Lung microvascular endothelial cell (primary cell): ENCODE measurements around the gene C6orf47. TPM values are rescaled to one million over a fixed set of nuclear protein-coding genes. Genes with fewer than 3 reads are reported as not detected.

ENCODE experiments used
- DNase-seq, 2 donors: peaks; one replicate each; pipeline versions ENCODE4 v3.0.0 to v3.0.0-alpha.2; 2010; ENCODE audit warnings: low read depth in 2 of 2
- total RNA-seq: library from RNA; depleted of rRNA; stranded (reverse); fragments of >200 nt; gene quantifications from 2 replicates; pipeline ENCODE4 v1.2.1, GENCODE V29; 2014

C6orf47 gene
- total RNA-seq, 1 donor from 2014 or later = 24.0 TPM

- DNase-seq = no peak
These were observed 23.6 kb downstream of the C6orf47 start for GRCh38 chr6:31636698-31637596.

- no peak for DNase-seq
These were observed 25.5 kb downstream of the C6orf47 start for GRCh38 chr6:31634969-31635575.

GRCh38 chr6:31634131-31634530, 26.4 kb downstream of the C6orf47 start:
- DNase-seq = no peak

- no peak for DNase-seq
These were observed 27.1 kb downstream of the C6orf47 start for GRCh38 chr6:31633447-31633846.

DNA sequence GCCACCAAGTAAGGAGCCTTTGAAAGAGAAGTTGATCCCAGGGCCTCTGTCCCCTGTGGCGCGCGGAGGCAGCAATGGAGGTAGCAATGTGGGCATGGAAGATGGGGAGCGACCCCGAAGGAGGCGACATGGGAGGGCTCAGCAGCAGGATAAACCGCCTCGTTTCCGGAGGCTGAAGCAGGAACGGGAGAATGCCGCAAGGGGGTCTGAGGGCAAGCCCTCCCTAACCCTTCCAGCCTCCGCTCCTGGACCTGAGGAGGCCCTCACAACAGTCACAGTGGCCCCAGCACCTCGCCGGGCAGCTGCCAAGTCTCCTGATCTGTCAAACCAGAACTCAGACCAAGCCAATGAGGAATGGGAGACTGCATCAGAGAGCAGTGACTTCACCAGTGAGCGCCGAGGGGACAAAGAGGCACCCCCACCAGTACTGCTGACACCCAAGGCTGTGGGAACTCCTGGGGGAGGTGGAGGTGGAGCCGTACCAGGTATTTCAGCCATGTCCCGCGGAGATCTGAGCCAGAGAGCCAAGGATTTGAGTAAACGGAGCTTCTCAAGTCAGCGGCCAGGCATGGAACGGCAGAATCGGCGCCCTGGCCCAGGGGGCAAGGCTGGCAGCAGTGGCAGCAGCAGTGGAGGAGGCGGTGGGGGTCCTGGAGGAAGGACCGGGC, 28.2 kb downstream of the C6orf47 start:
- DNase-seq = no peak

DNA sequence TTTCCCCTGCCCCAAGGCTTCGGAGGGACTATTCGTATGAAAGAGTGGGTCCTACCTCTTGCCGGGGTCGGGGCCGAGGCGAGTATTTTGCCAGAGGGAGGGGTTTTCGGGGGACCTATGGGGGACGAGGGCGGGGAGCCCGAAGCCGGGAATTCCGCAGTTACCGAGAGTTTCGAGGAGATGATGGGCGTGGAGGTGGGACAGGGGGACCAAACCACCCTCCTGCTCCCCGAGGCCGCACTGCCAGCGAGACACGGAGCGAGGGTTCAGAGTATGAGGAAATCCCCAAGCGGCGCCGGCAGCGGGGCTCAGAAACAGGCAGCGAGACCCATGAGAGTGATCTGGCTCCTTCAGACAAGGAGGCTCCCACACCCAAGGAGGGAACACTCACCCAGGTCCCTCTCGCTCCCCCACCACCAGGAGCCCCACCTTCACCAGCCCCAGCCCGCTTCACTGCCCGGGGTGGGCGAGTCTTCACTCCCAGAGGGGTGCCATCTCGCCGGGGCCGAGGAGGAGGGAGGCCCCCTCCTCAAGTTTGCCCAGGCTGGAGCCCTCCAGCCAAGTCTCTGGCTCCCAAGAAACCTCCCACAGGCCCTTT, 28.8 kb downstream of the C6orf47 start:
- DNase-seq = no peak

DNA sequence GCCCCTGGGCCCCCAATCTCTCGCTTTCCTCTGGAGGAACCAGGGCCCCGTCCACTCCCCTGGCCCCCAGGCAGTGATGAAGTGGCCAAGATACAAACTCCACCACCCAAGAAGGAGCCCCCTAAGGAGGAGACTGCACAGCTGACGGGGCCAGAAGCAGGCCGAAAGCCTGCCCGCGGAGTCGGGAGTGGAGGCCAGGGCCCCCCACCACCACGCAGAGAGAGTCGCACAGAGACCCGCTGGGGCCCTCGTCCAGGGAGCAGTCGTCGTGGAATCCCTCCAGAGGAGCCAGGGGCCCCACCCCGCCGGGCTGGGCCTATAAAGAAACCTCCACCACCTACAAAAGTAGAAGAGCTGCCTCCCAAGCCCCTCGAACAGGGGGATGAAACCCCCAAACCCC, 29.4 kb downstream of the C6orf47 start:
- no peak for DNase-seq

DNA sequence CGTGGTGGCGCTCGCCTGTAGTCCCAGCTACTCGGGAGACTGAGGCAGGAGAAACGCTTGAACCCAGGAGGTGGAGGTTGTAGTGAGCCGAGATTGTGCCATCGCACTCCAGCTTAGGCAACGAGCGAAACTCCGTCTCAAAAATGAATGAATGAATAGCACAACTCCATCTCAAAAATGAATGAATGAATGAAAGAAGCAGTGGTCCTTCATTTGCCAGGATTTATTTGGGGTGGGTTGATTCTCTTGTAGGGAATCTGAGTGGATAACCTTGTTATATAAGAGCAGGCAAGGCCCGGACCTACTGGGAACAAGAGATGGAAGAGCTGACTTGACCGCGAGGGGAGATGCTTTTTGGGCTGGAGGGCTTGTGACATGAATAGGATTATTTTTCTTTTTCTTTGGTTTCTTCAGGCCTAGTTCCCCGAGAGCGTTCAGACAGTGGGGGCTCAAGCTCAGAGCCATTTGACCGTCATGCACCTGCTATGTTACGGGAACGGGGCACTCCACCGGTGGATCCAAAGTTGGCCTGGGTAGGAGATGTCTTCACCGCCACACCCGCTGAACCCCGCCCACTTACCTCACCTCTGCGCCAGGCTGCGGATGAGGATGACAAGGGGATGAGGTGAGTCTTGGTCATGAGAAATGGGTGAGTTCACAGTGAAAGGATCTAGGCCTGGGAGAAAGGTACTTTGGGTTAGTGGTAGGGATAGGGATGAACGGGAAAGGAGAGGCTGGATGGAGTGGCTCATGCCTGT, 30.2 kb downstream of the C6orf47 start:
- no peak for DNase-seq

DNA sequence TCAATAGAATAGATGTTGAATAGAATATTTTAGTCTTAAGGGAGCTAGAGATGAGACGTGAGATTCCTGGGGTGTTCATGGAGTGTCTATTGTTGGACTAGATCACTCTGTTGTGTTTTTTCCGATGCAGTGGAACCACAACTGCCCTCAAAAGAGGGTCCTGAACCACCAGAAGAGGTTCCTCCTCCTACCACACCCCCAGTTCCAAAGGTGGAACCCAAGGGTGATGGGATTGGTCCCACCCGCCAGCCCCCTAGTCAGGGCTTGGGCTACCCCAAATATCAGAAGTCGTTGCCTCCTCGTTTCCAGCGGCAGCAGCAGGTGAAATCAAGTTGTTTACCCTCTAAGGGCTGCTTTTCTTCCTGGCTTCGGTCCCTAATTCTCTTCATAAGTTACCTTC, 31.6 kb downstream of the C6orf47 start:
- no peak for DNase-seq

GRCh38 chr6:31627690-31628287, 32.8 kb downstream of the C6orf47 start:
- no peak for DNase-seq

DNA sequence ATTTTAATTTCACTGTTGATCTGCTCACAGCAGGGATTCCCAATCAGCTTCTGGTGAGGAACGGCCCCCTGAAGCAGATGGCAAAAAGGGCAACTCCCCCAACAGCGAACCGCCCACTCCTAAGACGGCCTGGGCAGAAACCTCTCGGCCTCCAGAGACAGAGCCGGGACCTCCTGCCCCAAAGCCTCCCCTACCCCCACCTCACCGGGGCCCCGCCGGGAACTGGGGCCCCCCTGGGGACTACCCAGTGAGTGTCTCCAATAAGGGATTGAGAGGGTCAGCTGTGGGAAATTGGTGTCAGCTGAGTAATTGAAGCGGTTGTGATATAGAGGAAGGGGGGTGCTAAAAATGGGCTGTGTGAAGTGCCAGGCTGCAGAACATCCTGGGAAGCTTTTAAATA, 33.6 kb downstream of the C6orf47 start:
- DNase-seq = no peak

DNA sequence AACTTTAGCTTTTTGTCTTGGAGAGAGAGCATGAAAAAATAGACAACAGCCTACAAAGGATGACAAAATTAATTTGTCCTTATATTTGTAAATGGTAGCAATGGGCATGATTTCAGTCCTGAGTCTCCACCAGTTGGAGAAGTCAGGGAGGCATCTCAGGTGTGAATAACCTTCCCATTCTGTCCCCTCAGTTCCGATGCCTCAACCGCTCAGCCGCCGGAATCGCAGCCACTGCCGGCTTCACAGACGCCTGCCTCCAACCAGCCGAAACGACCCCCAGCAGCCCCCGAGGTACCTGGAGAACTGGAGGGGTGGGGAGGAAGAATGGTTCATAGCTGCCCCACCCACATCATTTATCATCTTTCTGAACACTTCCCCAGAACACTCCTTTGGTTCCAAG, 36.5 kb downstream of the C6orf47 start:
- no peak for DNase-seq

DNA sequence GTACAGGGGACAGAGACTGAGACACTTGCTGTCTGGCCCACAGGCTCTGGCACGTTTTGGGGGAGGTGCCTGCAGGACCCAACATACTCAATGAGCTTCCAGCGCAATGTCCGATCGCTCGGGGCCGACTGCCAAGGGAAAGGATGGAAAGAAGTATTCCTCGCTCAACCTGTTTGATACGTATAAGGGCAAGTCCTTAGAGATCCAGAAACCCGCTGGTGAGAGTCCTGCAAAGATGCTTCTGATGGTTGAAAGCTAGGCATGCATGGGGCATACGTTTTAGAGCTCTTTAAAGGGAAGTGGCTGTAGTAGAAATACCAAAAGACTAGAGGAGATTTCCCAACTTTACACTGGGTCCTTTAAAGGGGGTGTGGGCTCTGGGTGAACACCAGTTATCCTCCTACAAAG, 37.9 kb downstream of the C6orf47 start:
- no peak for DNase-seq

- no peak for DNase-seq
These were observed 38.6 kb downstream of the C6orf47 start for GRCh38 chr6:31621991-31622390.

- DNase-seq = no peak
These were observed 39.1 kb downstream of the C6orf47 start for GRCh38 chr6:31621320-31621939.

- DNase-seq = no peak
These were observed 39.8 kb downstream of the C6orf47 start, which contains the start of gene PRRC2A for GRCh38 chr6:31620586-31621319. Gene PRRC2A, plus strand, starts transcription at chr6:31620715. Its CDS starts 2,075 bp downstream, at chr6:31622790.

- peak; percentile 99 to 100 for DNase-seq
These were observed 40.6 kb downstream of the C6orf47 start for GRCh38 chr6:31619805-31620585.

GRCh38 chr6:31617010-31617409, 43.6 kb downstream of the C6orf47 start:
- no peak for DNase-seq

- no peak for DNase-seq
These were observed 44.8 kb downstream of the C6orf47 start for GRCh38 chr6:31615748-31616147.
